SU-DHL-6 (cell line): ENCODE results near the gene CFAP92.

ENCODE experiments used
- H2AFZ ChIP-seq: fragments of 200-600 bp; sonication (generic); 2 replicates; pipeline ENCODE4 v1.6.1; 2014; ENCODE audit warnings: low read depth, mild to moderate bottlenecking, moderate library complexity, mixed read lengths, antibody characterized with exemption, low read length; ENCODE audit not compliant: severe bottlenecking
- H3F3A ChIP-seq: fragments of 200-600 bp; shearing (Covaris generic); 2 replicates; pipeline ENCODE4 v1.6.0; 2016; ENCODE audit warnings: antibody characterized with exemption, mild to moderate bottlenecking; ENCODE audit not compliant: insufficient read depth
- H3K27ac ChIP-seq: fragments of 200-600 bp; sonication (generic); 2 replicates; pipeline ENCODE4 v1.5.1; 2016; ENCODE audit warnings: low read depth, mild to moderate bottlenecking, low read length, moderate library complexity, mixed read lengths
- H3K27me3 ChIP-seq: fragments of 200-600 bp; sonication (generic), shearing (Covaris generic); 2 replicates; pipeline ENCODE4 v1.6.0; 2014; ENCODE audit warnings: mild to moderate bottlenecking, low read length
- H3K36me3 ChIP-seq: fragments of 200-600 bp; sonication (generic); 2 replicates; pipeline ENCODE4 v1.6.1; 2014; ENCODE audit warnings: mild to moderate bottlenecking, low read length, mixed read lengths
- H3K4me2 ChIP-seq: fragments of 300-600, 200-600 bp; shearing (Covaris generic), sonication (generic); 2 replicates; pipeline ENCODE4 v1.6.0; 2014; ENCODE audit warnings: low read length, low read depth, mild to moderate bottlenecking; ENCODE audit not compliant: poor library complexity, severe bottlenecking
- H3K4me3 ChIP-seq: fragments of 200-600 bp; sonication (generic); 2 replicates; pipeline ENCODE4 v1.5.1; 2014; ENCODE audit warnings: antibody characterized with exemption, low read length, mild to moderate bottlenecking, mixed read lengths; ENCODE audit not compliant: insufficient read depth, poor library complexity, severe bottlenecking
- H3K79me2 ChIP-seq: fragments of 200-600 bp; sonication (generic); 2 replicates; pipeline ENCODE4 v1.6.1; 2014; ENCODE audit warnings: mild to moderate bottlenecking, low read length, moderate library complexity; ENCODE audit not compliant: insufficient read depth
- H3K9ac ChIP-seq: fragments of 200-600 bp; sonication (generic); 2 replicates; pipeline ENCODE4 v1.7.0; 2014; ENCODE audit warnings: mild to moderate bottlenecking, low read length
- H3K9me2 ChIP-seq: fragments of 200-600 bp; sonication (generic); replicated peaks from 2 replicates; pipeline ENCODE4 v1.6.1; 2014; ENCODE audit warnings: low read length; ENCODE audit not compliant: insufficient read depth
- H3K9me3 ChIP-seq: fragments of 200-600 bp; sonication (generic); 2 replicates; pipeline ENCODE4 v1.6.1; 2014; ENCODE audit warnings: low read length, mixed read lengths; ENCODE audit not compliant: insufficient read depth
- H4K20me1 ChIP-seq: fragments of 200-600 bp; sonication (generic); 2 replicates; pipeline ENCODE4 v1.6.1; 2014; ENCODE audit warnings: low read depth, mild to moderate bottlenecking, antibody characterized with exemption, low read length, moderate library complexity, mixed read lengths
- EZH2phosphoT487 ChIP-seq: fragments of 200-600 bp; sonication (generic), shearing (Covaris generic); conservative IDR thresholded peaks from 2 replicates; pipeline ENCODE4 v1.6.1; 2018; ENCODE audit warnings: mild to moderate bottlenecking, antibody characterized with exemption, low read length, moderate library complexity, mixed read lengths
- TF ChIP-seq, protein P1 (sequence below): fragments of 200-600 bp; sonication (generic); IDR thresholded peaks from one replicate; pipeline ENCODE4 v1.5.1; 2017; ENCODE audit warnings: antibody characterized with exemption, mild to moderate bottlenecking, low read length, moderate library complexity; ENCODE audit not compliant: insufficient read depth, poor library complexity, severe bottlenecking

CFAP92 gene

GRCh38 chr3:129005526-129006303 lies 11.8 kb upstream of the CFAP92 start:
- H3K79me2 ChIP-seq: no peaks in the 10 kb centered on the region
- H3K9ac ChIP-seq: no peak overlapping the region
- H3K27me3 ChIP-seq: no peaks in the 10 kb centered on the region

DNA sequence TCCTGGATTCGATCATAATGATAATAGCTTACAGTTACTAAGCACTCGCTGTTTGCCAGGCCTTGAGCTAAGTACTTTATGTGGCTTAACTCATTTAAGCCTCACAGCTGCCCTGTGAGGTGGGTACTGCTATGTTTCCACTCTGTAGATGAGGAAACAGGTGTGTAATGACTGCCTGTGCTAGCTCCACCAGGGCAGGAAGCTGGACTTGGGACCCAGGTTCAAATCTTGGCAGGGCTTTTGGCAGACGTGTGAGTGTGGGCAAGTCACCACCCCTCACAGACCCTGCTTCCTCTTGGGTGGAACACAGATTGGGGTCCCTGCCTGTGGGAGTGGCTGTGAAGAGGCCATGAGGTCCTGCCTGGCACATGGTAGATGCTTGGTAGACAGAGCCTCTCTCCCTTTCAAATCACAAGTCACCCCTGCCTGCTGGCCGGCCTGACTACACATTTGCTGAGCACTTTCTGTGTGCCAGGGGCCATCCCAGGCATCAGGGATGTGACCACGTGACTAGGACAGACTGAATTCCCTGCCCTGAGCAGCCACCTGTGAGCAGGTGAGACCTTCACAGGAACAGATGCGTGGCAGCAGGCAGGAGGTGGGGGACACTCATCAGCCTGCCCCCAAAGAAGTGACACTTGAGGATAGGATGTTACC lies 10.9 kb upstream of the CFAP92 start:
- no peaks in the 10 kb centered on the region for H3K9me2 ChIP-seq
- no peak overlapping the region for H3K27ac ChIP-seq
- no peaks in the 10 kb centered on the region for H3K9me3 ChIP-seq
- H3K4me2 ChIP-seq: no peak overlapping the region
- no peaks in the 10 kb centered on the region for H4K20me1 ChIP-seq
- no peak overlapping the region for H2AFZ ChIP-seq
- no peaks in the 10 kb centered on the region for H3K27me3 ChIP-seq
- no peaks in the 10 kb centered on the region for H3F3A ChIP-seq
- no peaks in the 10 kb centered on the region for H3K79me2 ChIP-seq
- no peak overlapping the region for H3K4me3 ChIP-seq
- H3K9ac ChIP-seq: no peak overlapping the region
- no peaks in the 10 kb centered on the region for H3K36me3 ChIP-seq
- no peak for TF ChIP-seq EZH2phosphoT487
- TF ChIP-seq, protein P1, sequence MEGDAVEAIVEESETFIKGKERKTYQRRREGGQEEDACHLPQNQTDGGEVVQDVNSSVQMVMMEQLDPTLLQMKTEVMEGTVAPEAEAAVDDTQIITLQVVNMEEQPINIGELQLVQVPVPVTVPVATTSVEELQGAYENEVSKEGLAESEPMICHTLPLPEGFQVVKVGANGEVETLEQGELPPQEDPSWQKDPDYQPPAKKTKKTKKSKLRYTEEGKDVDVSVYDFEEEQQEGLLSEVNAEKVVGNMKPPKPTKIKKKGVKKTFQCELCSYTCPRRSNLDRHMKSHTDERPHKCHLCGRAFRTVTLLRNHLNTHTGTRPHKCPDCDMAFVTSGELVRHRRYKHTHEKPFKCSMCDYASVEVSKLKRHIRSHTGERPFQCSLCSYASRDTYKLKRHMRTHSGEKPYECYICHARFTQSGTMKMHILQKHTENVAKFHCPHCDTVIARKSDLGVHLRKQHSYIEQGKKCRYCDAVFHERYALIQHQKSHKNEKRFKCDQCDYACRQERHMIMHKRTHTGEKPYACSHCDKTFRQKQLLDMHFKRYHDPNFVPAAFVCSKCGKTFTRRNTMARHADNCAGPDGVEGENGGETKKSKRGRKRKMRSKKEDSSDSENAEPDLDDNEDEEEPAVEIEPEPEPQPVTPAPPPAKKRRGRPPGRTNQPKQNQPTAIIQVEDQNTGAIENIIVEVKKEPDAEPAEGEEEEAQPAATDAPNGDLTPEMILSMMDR: no peak

More at GRCh38 chr3:129005526-129006303, 11.8 kb upstream of the CFAP92 start:
- no peaks in the 10 kb centered on the region for H4K20me1 ChIP-seq
- no peaks in the 10 kb centered on the region for H3K36me3 ChIP-seq
- H3K4me3 ChIP-seq: no peak overlapping the region
- H3K9me2 ChIP-seq: no peaks in the 10 kb centered on the region
- H3K4me2 ChIP-seq: no peak overlapping the region
- H3K9me3 ChIP-seq: no peaks in the 10 kb centered on the region
- H2AFZ ChIP-seq: no peak overlapping the region
- H3K27ac ChIP-seq: no peak overlapping the region
- no peaks in the 10 kb centered on the region for H3F3A ChIP-seq
- no peak for TF ChIP-seq EZH2phosphoT487
- TF ChIP-seq, protein P1: no peak

- no peak overlapping the region for H3K4me2 ChIP-seq
- TF ChIP-seq, protein P1: no peak
- no peak for TF ChIP-seq EZH2phosphoT487
- H3F3A ChIP-seq: no peaks in the 10 kb centered on the region
- no peaks in the 10 kb centered on the region for H3K27me3 ChIP-seq
- no peaks in the 10 kb centered on the region for H3K9me3 ChIP-seq
- no peak overlapping the region for H3K27ac ChIP-seq
- H2AFZ ChIP-seq: no peak overlapping the region
- H3K36me3 ChIP-seq: no peaks in the 10 kb centered on the region
- no peaks in the 10 kb centered on the region for H3K9me2 ChIP-seq
- H4K20me1 ChIP-seq: no peaks in the 10 kb centered on the region
- no peaks in the 10 kb centered on the region for H3K79me2 ChIP-seq
- H3K4me3 ChIP-seq: no peak overlapping the region
- no peak overlapping the region for H3K9ac ChIP-seq
Measured at GRCh38 chr3:129003578-129004112, 9.8 kb upstream of the CFAP92 start.
